HK-2 (cell line): Measurements from ENCODE around the gene AGAP1.

Source experiments
- DNase-seq: peaks from one replicate; pipeline ENCODE4 v3.0.0-alpha.2; 2018; ENCODE audit not compliant: unreplicated experiment

The AGAP1 gene

DNA sequence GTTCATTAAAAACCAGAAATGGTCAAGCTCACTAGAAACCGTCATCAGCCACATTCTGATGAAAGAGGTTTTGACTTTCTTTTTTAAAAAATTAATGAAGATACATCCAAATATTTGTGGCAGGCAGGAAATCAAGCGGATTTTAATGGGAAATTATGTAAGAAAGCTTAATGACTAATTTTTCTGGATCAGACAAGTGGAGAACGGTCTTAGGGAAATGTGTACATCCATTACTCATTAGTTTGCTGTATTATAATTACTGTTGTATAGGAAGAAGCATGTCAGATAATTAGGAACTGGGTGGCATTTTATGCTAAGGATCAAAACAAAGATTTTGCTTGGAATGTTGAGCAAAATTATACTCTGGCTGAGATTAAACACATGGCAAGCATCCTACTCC lies 39.4 kb downstream of the AGAP1 start:
- no peak for DNase-seq

- DNase-seq: no peak
These were observed 40.0 kb downstream of the AGAP1 start for GRCh38 chr2:235533616-235534385.

DNA sequence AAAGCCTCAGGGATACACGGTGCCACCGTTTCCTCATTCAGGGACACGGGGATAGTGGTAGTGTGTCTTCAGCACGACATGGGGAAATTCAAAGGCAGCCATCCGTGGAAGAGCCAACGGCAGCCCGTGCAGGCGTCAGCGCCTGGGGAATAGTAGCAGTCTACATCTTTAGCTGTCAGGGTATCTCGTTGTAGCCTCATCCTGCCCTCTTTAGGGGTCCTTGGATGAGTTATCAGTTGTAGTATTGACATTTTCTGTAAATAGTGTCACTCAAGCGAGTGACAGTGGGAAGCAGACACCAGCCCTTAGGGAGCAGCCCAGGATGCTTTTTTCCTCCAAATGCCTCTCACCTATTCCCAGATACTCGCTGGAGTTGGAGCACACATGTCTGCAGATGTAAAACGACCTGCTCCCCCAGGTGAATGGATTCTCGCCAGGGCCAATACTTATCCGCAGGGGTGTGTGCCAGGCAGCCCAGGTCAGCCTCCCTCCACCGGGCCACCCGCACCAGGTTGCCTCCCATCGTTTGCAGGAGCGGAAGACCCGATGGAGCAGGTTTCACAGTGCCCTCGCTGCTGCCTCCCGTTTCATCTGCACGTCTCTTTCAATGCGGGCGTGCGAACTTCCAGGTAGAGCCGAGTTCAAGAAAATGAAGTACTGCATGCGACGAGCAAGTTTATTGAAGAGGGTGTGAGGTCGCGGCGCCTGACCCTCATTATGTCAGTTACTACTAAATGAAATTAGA lies 41.0 kb downstream of the AGAP1 start:
- no peak for DNase-seq

- no peak for DNase-seq
These were observed 41.7 kb downstream of the AGAP1 start for GRCh38 chr2:235535423-235536130.

DNA sequence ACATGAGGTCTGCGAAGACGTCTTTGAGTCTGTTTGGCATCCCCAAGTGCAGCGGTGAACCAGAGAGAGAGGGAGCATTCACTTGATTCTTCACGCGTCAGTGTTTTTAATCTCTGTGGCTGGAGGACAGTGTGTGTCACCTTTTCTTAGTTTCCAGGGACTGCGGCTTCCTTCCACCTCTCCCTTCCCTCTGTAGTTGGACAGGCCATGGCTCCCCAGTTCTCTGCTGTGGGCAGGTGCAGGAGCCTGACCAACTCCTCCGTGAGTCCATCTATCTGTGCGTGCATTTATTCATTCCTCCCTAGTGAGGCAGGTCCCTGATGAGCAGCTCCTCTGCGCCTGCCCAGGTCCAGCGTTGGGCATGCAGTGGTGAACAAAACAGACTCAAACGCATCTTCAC lies 42.9 kb downstream of the AGAP1 start:
- DNase-seq: no peak

DNA sequence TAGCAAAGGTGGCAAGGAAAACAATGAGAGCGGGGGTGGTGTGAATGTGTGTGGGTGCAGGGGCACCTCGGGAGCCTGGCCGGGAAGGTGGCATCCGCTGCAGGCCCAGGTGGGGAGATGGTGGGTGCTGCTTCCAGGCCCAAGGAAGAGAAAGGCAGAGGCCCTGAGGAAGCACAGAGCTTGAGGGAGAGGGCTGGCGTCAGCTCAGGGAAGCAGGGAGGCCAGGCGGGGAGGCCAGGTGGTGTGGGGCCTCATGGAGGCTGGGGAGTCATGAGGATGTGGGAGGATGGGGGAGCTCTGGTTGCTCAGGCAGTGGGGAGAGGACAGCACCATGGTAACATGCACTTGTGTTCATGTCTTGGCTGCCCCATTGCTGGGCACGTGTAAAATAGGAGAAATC lies 43.3 kb downstream of the AGAP1 start:
- DNase-seq: no peak

GRCh38 chr2:235537587-235537986 lies 43.7 kb downstream of the AGAP1 start:
- DNase-seq: no peak

DNA sequence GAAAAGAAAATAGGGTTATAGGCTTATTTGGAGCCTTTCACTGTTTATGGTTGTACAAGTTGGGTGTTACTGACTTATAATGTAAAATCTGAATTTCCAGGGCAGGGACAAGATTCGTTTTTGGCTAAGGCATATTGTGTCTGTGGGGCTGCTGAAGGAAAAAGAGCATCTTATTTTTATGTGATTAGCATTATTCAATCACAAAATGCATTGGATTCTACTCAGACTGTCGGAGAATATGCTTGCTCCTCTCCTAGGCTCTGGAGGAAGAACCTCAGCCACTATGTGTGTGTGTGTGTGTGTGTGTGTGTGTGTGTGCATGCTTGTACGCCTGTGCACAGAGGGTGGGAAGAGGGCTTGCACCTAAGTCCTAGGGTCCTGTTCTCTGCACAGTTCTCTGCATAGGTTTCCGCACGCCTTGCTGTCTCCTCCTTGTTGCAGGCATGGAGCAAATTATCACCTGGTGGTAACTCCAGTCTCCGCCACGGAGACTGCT lies 44.3 kb downstream of the AGAP1 start:
- DNase-seq: no peak

DNA sequence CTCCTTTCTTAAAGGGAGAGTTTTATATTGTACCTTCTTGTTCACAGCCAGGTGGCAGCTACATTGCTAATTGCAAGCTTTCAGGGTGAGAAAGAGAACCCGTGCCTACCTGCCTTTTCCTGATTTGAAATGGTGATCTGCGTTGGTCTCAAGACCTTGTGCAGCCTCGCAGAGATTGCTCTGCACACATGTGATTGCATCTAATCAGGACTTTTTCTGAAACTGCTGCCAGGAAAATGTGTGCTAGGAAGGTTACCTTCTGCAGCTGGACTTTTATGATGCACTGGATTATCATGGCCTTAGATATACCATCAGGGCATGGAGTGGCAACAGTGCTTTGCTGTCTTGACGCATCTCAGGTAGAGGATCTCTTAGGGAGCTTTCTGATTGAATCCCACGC lies 45.1 kb downstream of the AGAP1 start:
- no peak for DNase-seq

DNA sequence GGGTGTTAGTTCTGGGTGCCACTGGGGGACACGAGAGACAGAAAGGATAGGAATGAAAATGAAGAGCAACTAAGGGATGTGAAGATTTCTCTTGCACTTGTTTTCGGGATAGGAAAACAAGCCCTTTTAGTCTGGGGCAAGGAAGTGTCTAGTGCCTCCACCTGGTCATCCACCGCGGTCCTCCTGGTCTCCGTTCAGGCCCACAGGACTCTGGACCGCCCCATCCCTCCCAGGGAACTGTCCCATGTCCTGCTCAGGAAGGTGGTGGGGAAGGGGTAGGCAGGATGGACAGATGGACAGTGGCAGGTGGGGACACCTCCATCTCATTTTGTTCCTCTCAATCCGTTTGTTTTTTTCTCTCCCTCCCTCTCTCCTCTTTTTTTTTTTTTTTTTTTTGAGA lies 45.9 kb downstream of the AGAP1 start:
- DNase-seq: no peak

GRCh38 chr2:235541016-235541415 lies 47.2 kb downstream of the AGAP1 start:
- no peak for DNase-seq

DNA sequence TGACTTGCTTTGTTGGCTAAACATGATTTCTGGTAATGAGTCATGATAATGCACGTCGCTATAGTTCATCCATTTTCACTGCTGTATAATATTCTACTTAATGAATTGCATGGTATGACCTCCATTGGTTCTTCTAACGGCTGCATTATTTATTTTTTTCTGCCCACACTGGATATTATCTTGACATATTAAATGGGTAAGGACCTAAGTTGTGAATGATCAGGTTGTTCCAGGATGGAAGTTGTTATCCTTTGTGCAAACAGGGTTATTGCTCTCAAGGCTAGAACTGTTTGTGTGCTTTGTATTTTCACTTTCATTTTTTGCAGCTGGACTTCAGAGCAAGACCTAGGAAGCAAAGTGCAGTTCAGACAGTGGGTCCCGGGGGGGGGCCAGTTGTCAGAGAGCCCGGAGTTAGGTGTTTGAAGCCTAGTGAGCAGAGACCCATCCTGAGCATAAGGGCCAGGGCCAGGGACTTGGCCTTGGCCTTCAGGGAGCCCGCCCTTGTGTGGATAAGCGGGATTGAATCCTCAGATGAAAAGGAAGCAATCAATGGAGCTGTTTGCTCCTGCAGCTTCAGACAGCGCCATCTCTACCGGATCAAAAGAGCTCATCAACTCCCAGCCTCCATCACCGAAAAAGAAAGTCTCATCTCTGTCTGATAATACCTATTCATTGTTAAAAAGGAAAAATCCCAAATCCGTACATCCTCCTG lies 48.2 kb downstream of the AGAP1 start:
- DNase-seq: no peak

GRCh38 chr2:235542733-235543127 lies 48.9 kb downstream of the AGAP1 start:
- no peak for DNase-seq

DNA sequence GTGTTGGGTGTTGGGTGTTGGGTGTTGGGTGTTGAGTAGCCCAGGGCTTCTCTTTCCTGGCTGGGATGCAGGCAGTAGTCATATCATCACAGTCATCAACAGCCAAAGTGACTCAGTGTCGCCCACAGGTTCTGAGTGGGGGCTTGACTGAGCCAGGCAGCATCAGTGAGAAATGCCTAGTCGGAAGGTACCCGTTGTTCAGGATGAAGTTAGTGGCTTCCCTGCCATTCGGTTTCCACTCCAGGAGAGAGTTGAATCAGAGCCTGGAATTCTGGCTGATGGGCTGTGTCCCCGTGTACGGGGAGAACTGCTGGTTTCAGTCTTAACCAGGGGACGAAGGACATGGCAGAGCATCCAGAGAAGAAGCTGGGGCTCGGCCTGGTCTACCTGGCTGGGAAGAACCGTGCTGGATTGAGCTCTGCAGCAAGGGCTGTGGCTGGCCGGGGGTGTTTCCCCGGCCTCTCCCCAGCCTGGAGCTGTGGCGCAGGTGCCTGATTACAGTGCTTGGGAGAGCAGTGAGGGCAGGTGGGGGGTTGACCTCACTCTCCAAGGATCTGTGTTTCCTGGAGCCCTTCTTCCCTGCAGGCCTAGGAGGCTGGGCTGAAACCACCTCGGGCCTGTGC lies 49.4 kb downstream of the AGAP1 start:
- DNase-seq: peak; percentile 37

DNA sequence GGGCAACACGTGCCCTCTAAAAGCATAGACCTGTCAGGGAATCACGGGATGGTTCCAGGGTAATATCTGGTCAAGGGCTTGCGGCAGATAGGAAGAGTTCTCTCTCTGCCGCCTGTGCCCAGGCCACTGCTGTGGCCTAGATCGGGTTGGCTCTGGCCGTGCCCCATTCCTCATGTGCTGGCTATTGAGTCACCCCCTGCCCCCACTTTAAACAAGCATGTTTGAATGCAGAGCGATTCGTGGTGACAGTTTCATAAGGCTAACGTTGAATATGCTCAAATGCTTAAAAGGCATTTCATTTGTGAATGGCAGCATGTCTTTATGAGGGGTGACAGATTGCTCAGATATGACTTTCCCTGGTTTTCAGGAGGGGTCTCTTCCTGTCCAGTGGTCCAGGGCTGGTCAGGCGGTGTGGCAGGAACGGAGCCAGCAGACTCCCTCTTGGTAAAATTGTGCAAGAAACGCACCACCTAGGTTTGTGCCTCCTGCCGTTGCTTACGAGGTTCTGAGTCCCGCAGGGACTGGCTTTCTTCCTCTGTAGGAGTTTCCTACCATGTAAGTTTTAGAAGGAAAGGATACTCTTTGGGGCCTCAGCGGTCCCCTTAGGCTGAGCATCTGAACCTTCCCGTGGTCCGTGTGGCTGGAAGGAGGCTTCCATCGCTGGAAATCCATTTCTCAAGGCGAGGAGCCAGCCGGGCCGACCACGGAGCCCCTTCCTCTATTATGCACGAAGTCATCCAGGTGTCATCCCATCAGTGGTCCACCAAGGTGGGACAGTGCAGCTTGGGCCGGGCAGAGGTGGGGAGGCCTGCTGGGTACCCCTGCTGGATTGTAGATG lies 50.2 kb downstream of the AGAP1 start:
- no peak for DNase-seq

- no peak for DNase-seq
These were observed 50.8 kb downstream of the AGAP1 start for GRCh38 chr2:235544689-235544969.

DNA sequence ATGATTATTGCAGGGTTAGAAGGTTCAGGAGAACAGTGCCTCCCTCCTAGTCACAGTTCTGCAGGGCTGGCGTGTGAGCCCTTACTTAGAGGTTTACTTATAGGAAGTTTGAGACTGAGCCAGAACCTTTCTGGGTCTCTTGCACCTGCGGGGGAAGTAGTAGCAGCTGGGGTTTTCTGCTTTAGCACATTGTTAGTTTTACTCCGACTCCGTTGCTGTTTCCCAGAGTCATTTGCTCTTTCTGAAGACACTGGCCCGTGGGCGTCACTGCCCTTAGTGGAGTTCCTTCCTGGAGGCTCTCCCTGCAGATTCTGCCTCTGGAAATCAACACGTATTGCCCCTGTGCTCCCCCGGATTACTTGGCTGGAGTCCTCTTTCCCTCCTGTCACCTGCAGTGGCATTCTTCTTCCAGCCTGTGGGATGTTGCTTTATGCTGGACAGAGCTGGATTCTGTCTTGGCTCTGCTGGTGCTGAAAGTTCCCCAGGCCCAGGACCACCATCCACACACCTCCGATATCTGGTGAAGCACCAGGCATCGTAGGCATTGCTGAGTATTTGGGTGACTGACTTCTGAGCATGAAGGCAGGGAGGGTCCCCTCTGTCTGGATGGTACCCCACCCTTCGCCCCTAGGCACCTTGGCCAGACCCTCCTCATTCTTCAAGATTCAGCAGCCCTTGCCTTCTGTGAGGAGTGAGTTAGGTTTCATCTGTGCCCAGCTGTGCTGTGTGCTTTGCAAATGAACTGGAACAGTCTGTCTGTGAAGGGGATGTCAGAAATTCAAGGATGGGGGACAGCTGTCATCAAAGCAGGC lies 51.7 kb downstream of the AGAP1 start:
- DNase-seq: no peak

DNA sequence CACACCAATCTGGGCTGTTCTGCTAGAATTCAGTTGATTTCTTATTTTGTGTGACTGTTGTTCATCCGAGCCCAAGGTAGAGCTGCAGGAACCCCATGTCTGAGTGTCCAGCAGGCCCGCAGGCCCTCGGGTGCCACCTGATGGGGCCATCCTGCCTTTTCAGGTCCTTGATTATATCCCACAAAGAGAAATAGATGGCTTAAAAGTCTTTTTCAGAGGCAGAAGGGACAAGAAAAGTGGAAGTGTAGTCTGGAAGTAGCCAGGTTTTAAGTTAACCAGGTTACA lies 52.2 kb downstream of the AGAP1 start:
- DNase-seq: no peak

DNA sequence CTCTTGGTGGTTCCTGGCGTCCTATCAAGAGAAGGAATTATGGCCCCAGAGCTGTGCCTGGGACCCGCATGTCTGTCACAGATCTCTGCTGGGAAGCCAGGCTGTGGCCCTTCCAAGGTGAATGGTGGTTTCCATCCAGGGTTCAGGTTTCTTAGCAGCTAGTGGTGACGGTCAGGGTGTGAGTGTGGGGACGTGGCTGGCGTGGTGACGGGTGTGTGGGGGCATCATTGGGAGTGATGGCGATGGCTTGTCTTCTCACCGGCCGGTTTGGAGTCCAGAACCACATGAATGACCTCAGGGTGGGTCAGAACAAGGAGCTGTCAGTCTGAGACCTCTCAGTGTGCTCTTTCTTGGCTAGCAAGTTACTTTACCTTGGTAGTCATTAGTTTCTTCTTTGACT lies 52.6 kb downstream of the AGAP1 start:
- no peak for DNase-seq

GRCh38 chr2:235549735-235550377 lies 56.0 kb downstream of the AGAP1 start:
- no peak for DNase-seq
